ENCODE measurements around the gene CSF1. TPM values are rescaled to one million over a fixed set of nuclear protein-coding genes. Genes with fewer than 3 reads are reported as not detected.

CSF1 gene
- total RNA-seq, 1 donor from 2014 or later, result 140 TPM

- no peak for DNase-seq (ENCODE audit: low spot score in 2 of 2)
- H3K9me3 ChIP-seq, result no peaks in the 10 kb centered on the region
- no peaks in the 10 kb centered on the region for H3K27me3 ChIP-seq
- H3K36me3 ChIP-seq, result peaks cover 26 to 42% of the 10 kb centered on the region in 2 donors
- TF ChIP-seq, protein P1, sequence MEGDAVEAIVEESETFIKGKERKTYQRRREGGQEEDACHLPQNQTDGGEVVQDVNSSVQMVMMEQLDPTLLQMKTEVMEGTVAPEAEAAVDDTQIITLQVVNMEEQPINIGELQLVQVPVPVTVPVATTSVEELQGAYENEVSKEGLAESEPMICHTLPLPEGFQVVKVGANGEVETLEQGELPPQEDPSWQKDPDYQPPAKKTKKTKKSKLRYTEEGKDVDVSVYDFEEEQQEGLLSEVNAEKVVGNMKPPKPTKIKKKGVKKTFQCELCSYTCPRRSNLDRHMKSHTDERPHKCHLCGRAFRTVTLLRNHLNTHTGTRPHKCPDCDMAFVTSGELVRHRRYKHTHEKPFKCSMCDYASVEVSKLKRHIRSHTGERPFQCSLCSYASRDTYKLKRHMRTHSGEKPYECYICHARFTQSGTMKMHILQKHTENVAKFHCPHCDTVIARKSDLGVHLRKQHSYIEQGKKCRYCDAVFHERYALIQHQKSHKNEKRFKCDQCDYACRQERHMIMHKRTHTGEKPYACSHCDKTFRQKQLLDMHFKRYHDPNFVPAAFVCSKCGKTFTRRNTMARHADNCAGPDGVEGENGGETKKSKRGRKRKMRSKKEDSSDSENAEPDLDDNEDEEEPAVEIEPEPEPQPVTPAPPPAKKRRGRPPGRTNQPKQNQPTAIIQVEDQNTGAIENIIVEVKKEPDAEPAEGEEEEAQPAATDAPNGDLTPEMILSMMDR (IDR thresholded peaks at IDR 0.05), result no peak
- no peak overlapping the region for H3K4me3 ChIP-seq
- intact Hi-C loops (cut with DNase I), result loop anchor here (5.0 kb wide), 2 partner anchors 42 to 48 kb away; no protein-coding TSS in a partner anchor
- H3K4me1 ChIP-seq, result peaks cover 14 to 45% of the 10 kb centered on the region in 2 donors
- H3K27ac ChIP-seq, result peak overlapping the region; percentile 70 to 89
Measured at GRCh38 chr1:109929588-109930251, 19.1 kb downstream of the CSF1 start.

DNA sequence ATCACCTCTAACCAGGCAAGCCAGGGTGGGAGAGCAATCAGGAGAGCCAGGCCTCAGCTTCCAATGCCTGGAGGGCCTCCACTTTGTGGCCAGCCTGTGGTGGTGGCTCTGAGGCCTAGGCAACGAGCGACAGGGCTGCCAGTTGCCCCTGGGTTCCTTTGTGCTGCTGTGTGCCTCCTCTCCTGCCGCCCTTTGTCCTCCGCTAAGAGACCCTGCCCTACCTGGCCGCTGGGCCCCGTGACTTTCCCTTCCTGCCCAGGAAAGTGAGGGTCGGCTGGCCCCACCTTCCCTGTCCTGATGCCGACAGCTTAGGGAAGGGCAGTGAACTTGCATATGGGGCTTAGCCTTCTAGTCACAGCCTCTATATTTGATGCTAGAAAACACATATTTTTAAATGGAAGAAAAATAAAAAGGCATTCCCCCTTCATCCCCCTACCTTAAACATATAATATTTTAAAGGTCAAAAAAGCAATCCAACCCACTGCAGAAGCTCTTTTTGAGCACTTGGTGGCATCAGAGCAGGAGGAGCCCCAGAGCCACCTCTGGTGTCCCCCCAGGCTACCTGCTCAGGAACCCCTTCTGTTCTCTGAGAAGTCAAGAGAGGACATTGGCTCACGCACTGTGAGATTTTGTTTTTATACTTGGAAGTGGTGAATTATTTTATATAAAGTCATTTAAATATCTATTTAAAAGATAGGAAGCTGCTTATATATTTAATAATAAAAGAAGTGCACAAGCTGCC is 19.8 kb downstream of the CSF1 start:
- TF ChIP-seq, protein P1 (IDR thresholded peaks at IDR 0.05), result no peak
- H3K4me1 ChIP-seq, result peaks cover 14 to 45% of the 10 kb centered on the region in 2 donors
- intact Hi-C loops (cut with DNase I), result loop anchor here (5.0 kb wide), 1 partner anchor 47 kb away; no protein-coding TSS in a partner anchor

DNA sequence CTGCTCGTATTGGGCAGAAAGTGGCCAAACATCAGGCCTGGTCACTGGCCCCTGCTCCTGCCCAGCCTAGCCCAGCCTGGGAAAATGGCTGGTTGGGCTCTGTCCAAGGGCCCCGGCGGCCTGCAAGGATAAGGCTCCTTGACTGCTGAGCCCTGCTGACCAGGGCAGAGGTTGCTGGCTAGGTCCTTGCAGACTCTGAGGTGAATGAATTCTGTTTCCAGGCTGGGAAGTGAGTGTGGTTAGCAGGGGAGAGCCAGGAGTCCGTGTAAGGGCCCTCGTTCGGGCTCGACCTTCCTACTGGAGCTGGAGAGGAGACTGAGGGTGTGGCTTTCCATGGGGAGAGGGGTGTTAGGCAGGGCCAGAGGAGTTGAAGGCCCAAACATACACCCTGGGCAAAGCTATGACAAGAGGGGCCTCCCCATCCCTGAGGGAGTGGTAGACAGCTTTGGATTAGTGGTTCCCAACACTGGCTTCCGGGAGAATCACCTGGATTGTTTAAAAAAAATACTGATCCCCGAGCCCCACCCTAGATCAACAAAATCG is 20.6 kb downstream of the CSF1 start:
- DNase-seq (ENCODE audit: low spot score in 2 of 2), result peak in 1 of 2 donors; percentile 90
- Histone ChIP-seq H3K9me3 (no peaks in the 10 kb centered on the region), H3K27me3 (no peaks in the 10 kb centered on the region), H3K4me3 (no peak overlapping the region), H3K27ac (peak overlapping the region; percentile 70 to 89), H3K4me1 (peaks cover 14 to 45% of the 10 kb centered on the region in 2 donors), H3K36me3 (peaks cover 16 to 26% of the 10 kb centered on the region in 2 donors)
- intact Hi-C loops (cut with DNase I), result loop anchor here (5.0 kb wide), 1 partner anchor 46 kb away; no protein-coding TSS in a partner anchor
- TF ChIP-seq, protein P1 (IDR thresholded peaks at IDR 0.05), result no peak

More for the DNA sequence above, 19.8 kb downstream of the CSF1 start:
- Histone ChIP-seq H3K9me3 (no peaks in the 10 kb centered on the region), H3K27ac (peak overlapping the region; percentile 70 to 89), H3K27me3 (no peaks in the 10 kb centered on the region), H3K4me3 (no peak overlapping the region), H3K36me3 (peaks cover 19 to 34% of the 10 kb centered on the region in 2 donors)
- no peak for DNase-seq (ENCODE audit: low spot score in 2 of 2)

- no peak overlapping the region for H3K4me3 ChIP-seq
- no peaks in the 10 kb centered on the region for H3K27me3 ChIP-seq
- DNase-seq (ENCODE audit: low spot score in 2 of 2), result no peak
- H3K9me3 ChIP-seq, result peaks cover 0 to 8% of the 10 kb centered on the region in 2 donors
- H3K4me1 ChIP-seq, result peaks cover 14 to 45% of the 10 kb centered on the region in 2 donors
- TF ChIP-seq, protein P1 (IDR thresholded peaks at IDR 0.05), result no peak
- H3K27ac ChIP-seq, result peak overlapping the region; percentile 9 to 70
- H3K36me3 ChIP-seq, result peaks cover 13 to 18% of the 10 kb centered on the region in 2 donors
- intact Hi-C loops (cut with DNase I), result loop anchor here (5.0 kb wide), 1 partner anchor 45 kb away; no protein-coding TSS in a partner anchor
Measured at GRCh38 chr1:109931911-109932636, 21.4 kb downstream of the CSF1 start.

DNA sequence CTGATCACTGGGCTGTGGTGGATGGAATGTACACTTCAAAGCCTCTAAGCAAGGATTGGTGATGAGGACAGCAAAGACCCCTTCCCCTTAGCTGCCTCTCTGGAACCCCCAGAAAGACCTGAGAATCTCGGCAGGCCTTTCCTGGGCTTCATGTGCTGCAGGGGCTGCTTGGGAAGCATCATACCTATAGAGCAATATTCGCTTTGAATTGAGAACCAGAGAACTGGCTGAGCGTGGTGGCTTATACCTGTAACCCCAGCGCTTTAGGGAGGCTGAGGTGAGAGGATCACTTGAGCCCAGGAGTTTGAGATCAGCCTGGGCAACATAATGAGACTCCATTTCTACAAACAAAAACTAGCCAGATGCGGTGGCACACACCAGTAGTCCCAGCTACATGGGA is 22.0 kb downstream of the CSF1 start:
- TF ChIP-seq, protein P1 (IDR thresholded peaks at IDR 0.05), result no peak
- Histone ChIP-seq H3K9me3 (peaks cover 1 to 11% of the 10 kb centered on the region in 2 donors), H3K27ac (peak overlapping the region in 1 of 2 donors; percentile 9), H3K36me3 (peaks cover 13 to 17% of the 10 kb centered on the region in 2 donors), H3K27me3 (no peaks in the 10 kb centered on the region), H3K4me1 (peaks cover 12 to 39% of the 10 kb centered on the region in 2 donors), H3K4me3 (no peak overlapping the region)
- no peak for DNase-seq (ENCODE audit: low spot score in 2 of 2)
- intact Hi-C loops (cut with DNase I), result loop anchor here (5.0 kb wide), 1 partner anchor 45 kb away; no protein-coding TSS in a partner anchor

Data from ascending aorta (tissue), 2 donors.